NCI-H345 treated with DMSO at 0.1 percent for 48 hours (cell line): ENCODE measurements around the gene PSTPIP1.

ENCODE experiments used
- DNase-seq: peaks from one replicate; lab custom pipeline; 2025; ENCODE audit not compliant: unreplicated experiment; lab: John Stamatoyannopoulos, UW

PSTPIP1 gene

GRCh38 chr15:77028451-77029165, 33.7 kb downstream of the PSTPIP1 start:
- DNase-seq = no peak

GRCh38 chr15:77029166-77030047, 34.5 kb downstream of the PSTPIP1 start:
- DNase-seq = no peak

GRCh38 chr15:77030048-77030927, 35.4 kb downstream of the PSTPIP1 start:
- no peak for DNase-seq

GRCh38 chr15:77030928-77031375, 36.0 kb downstream of the PSTPIP1 start:
- DNase-seq = no peak

- no peak for DNase-seq
Measured at GRCh38 chr15:77031376-77032050, 36.6 kb downstream of the PSTPIP1 start.

GRCh38 chr15:77032052-77032646, 37.2 kb downstream of the PSTPIP1 start:
- DNase-seq = no peak

- DNase-seq = no peak
Measured at GRCh38 chr15:77032647-77033416, 37.9 kb downstream of the PSTPIP1 start.

- no peak for DNase-seq
Measured at GRCh38 chr15:77033417-77033728, 38.4 kb downstream of the PSTPIP1 start.

- DNase-seq = no peak
Measured at GRCh38 chr15:77033729-77034671, 39.1 kb downstream of the PSTPIP1 start.

- DNase-seq = no peak
Measured at GRCh38 chr15:77034695-77035489, 40.0 kb downstream of the PSTPIP1 start.

GRCh38 chr15:77035584-77035983, 40.7 kb downstream of the PSTPIP1 start:
- no peak for DNase-seq

GRCh38 chr15:77035999-77036471, 41.1 kb downstream of the PSTPIP1 start:
- DNase-seq = no peak

GRCh38 chr15:77036537-77037387, 41.8 kb downstream of the PSTPIP1 start:
- no peak for DNase-seq

GRCh38 chr15:77037388-77038209, 42.7 kb downstream of the PSTPIP1 start:
- DNase-seq = no peak

- DNase-seq = no peak
Measured at GRCh38 chr15:77038312-77039216, 43.6 kb downstream of the PSTPIP1 start.
